Stimulated activated naive B cell treated with anti-CD40 and anti-IgM and Interleukin-4, amounts not matched to agents 10 μg/mL and 1 μg/mL and 100 μg/mL, for 72 hours (primary cell): Measurements from ENCODE around the gene FOXE3.
"Not testable (repeated sequence)": the region's sequence is repeated elsewhere in the genome, so short reads cannot be mapped to it uniquely, and the experiment has no call there.

Experiments
- ATAC-seq, 2 donors: fragments of 150-1000 bp; cut with Tn5 transposase; replicated peaks; 2 replicates each; pipeline ENCODE4 v1.10.0; 2021; ENCODE audit warnings: moderate library complexity in 1 of 2
- DNase-seq: peaks from one replicate; pipeline ENCODE4 v3.0.0; 2021
- H3K27ac Mint-ChIP-seq: one replicate; pipeline ENCODE4 v1.8.0; 2022; ENCODE audit warnings: mild to moderate bottlenecking, mixed read lengths
- H3K27me3 Mint-ChIP-seq, 2 donors: one replicate each; pipeline ENCODE4 v1.8.0; 2022; ENCODE audit warnings: mixed read lengths in 2 of 2
- H3K36me3 Mint-ChIP-seq, 2 donors: one replicate each; pipeline ENCODE4 v1.8.0; 2022; ENCODE audit warnings: mixed read lengths in 2 of 2, mild to moderate bottlenecking in 1 of 2
- H3K4me1 Mint-ChIP-seq, 2 donors: one replicate each; pipeline ENCODE4 v1.8.0; 2022; ENCODE audit warnings: mixed read lengths in 2 of 2, mild to moderate bottlenecking in 1 of 2
- H3K4me3 Mint-ChIP-seq, 2 donors: one replicate each; pipeline ENCODE4 v1.8.0; 2022; ENCODE audit warnings: mild to moderate bottlenecking in 2 of 2, mixed read lengths in 2 of 2, moderate library complexity in 1 of 2
- H3K9me3 Mint-ChIP-seq, 2 donors: one replicate each; pipeline ENCODE4 v1.8.0; 2022; ENCODE audit warnings: mixed read lengths in 2 of 2, mild to moderate bottlenecking in 1 of 2

Gene FOXE3

GRCh38 chr1:47443530-47444296, 27.6 kb downstream of the FOXE3 start:
- DNase-seq: no peak
- H3K4me1 Mint-ChIP-seq: peaks cover 20 to 24% of the 10 kb centered on the region in 2 donors
- peak overlapping the region; percentile 87 for H3K27ac Mint-ChIP-seq
- ATAC-seq: no peak
- peaks cover 3 to 8% of the 10 kb centered on the region in 2 donors for H3K36me3 Mint-ChIP-seq
- H3K9me3 Mint-ChIP-seq: peaks cover 0 to 1% of the 10 kb centered on the region in 2 donors
- peak overlapping the region; percentile 64 to 70 for H3K4me3 Mint-ChIP-seq
- peaks cover 10 to 47% of the 10 kb centered on the region in 2 donors for H3K27me3 Mint-ChIP-seq

GRCh38 chr1:47444297-47444561, 28.1 kb downstream of the FOXE3 start:
- Mint-ChIP-seq H3K27me3 (peaks cover 15 to 53% of the 10 kb centered on the region in 2 donors), H3K4me3 (peak overlapping the region; percentile 64 to 70), H3K36me3 (peaks cover 3 to 8% of the 10 kb centered on the region in 2 donors), H3K27ac (peak overlapping the region; percentile 87), H3K9me3 (peaks cover 0 to 1% of the 10 kb centered on the region in 2 donors), H3K4me1 (peaks cover 20 to 24% of the 10 kb centered on the region in 2 donors)
- no peak for DNase-seq
- no peak for ATAC-seq

- ATAC-seq: no peak
- peaks cover 21 to 58% of the 10 kb centered on the region in 2 donors for H3K27me3 Mint-ChIP-seq
- peaks cover 0 to 1% of the 10 kb centered on the region in 2 donors for H3K9me3 Mint-ChIP-seq
- peaks cover 3 to 8% of the 10 kb centered on the region in 2 donors for H3K36me3 Mint-ChIP-seq
- peaks cover 20 to 24% of the 10 kb centered on the region in 2 donors for H3K4me1 Mint-ChIP-seq
- H3K27ac Mint-ChIP-seq: peak overlapping the region; percentile 87
- no peak for DNase-seq
- peak overlapping the region; percentile 64 to 70 for H3K4me3 Mint-ChIP-seq
Observed at GRCh38 chr1:47444562-47445465, 28.7 kb downstream of the FOXE3 start.

- DNase-seq (no peak), ATAC-seq (no peak)
- peaks cover 0 to 1% of the 10 kb centered on the region in 2 donors for H3K9me3 Mint-ChIP-seq
- peak overlapping the region; percentile 75 for H3K27ac Mint-ChIP-seq
- H3K4me1 Mint-ChIP-seq: peaks cover 20 to 24% of the 10 kb centered on the region in 2 donors
- peak overlapping the region in 1 of 2 donors; percentile 27 for H3K4me3 Mint-ChIP-seq
- peaks cover 33 to 70% of the 10 kb centered on the region in 2 donors for H3K27me3 Mint-ChIP-seq
- H3K36me3 Mint-ChIP-seq: peaks cover 3 to 8% of the 10 kb centered on the region in 2 donors
Observed at GRCh38 chr1:47445823-47446550, 29.9 kb downstream of the FOXE3 start.

- no peak overlapping the region for H3K4me3 Mint-ChIP-seq
- peaks cover 3 to 8% of the 10 kb centered on the region in 2 donors for H3K36me3 Mint-ChIP-seq
- H3K27me3 Mint-ChIP-seq: peaks cover 57 to 91% of the 10 kb centered on the region in 2 donors
- ATAC-seq: no peak
- H3K9me3 Mint-ChIP-seq: peaks cover 0 to 1% of the 10 kb centered on the region in 2 donors
- peaks cover 20 to 23% of the 10 kb centered on the region in 2 donors for H3K4me1 Mint-ChIP-seq
- DNase-seq: no peak
- no peak overlapping the region for H3K27ac Mint-ChIP-seq
Observed at GRCh38 chr1:47448462-47449222, 32.6 kb downstream of the FOXE3 start.

GRCh38 chr1:47449822-47450552, 33.9 kb downstream of the FOXE3 start:
- H3K9me3 Mint-ChIP-seq: no peaks in the 10 kb centered on the region

GRCh38 chr1:47450606-47451005, 34.5 kb downstream of the FOXE3 start:
- no peak for DNase-seq
- H3K4me3 Mint-ChIP-seq: no peak overlapping the region
- no peak overlapping the region for H3K27ac Mint-ChIP-seq
- no peaks in the 10 kb centered on the region for H3K9me3 Mint-ChIP-seq
- peaks cover 6 to 8% of the 10 kb centered on the region in 2 donors for H3K4me1 Mint-ChIP-seq
- no peaks in the 10 kb centered on the region for H3K36me3 Mint-ChIP-seq
- H3K27me3 Mint-ChIP-seq: peaks cover 66 to 85% of the 10 kb centered on the region in 2 donors
- ATAC-seq: no peak

More at GRCh38 chr1:47449822-47450552, 33.9 kb downstream of the FOXE3 start:
- H3K27me3 Mint-ChIP-seq: peaks cover 60 to 86% of the 10 kb centered on the region in 2 donors
- H3K36me3 Mint-ChIP-seq: peaks cover 0 to 2% of the 10 kb centered on the region in 2 donors
- H3K4me3 Mint-ChIP-seq: no peak overlapping the region
- H3K27ac Mint-ChIP-seq: no peak overlapping the region
- ATAC-seq (peak in 1 of 2 donors; percentile 22), DNase-seq (no peak)
- peaks cover 10 to 11% of the 10 kb centered on the region in 2 donors for H3K4me1 Mint-ChIP-seq

GRCh38 chr1:47452426-47452825, 36.3 kb downstream of the FOXE3 start:
- no peak overlapping the region for H3K27ac Mint-ChIP-seq
- ATAC-seq: no peak
- H3K9me3 Mint-ChIP-seq: peaks cover 0 to 1% of the 10 kb centered on the region in 2 donors
- no peaks in the 10 kb centered on the region for H3K4me1 Mint-ChIP-seq
- H3K27me3 Mint-ChIP-seq: peaks cover 67 to 68% of the 10 kb centered on the region in 2 donors
- DNase-seq: no peak
- no peaks in the 10 kb centered on the region for H3K36me3 Mint-ChIP-seq
- H3K4me3 Mint-ChIP-seq: no peak overlapping the region

- H3K4me3 Mint-ChIP-seq, DNase-seq, H3K36me3 Mint-ChIP-seq, H3K9me3 Mint-ChIP-seq, ATAC-seq, H3K4me1 Mint-ChIP-seq, H3K27ac Mint-ChIP-seq: not testable (repeated sequence)
- H3K27me3 Mint-ChIP-seq: peaks cover 67 to 69% of the 10 kb centered on the region in 2 donors
Observed at GRCh38 chr1:47453910-47454309, 37.8 kb downstream of the FOXE3 start.

- no peak for ATAC-seq
- H3K27ac Mint-ChIP-seq: no peak overlapping the region
- no peaks in the 10 kb centered on the region for H3K4me1 Mint-ChIP-seq
- no peaks in the 10 kb centered on the region for H3K36me3 Mint-ChIP-seq
- peaks cover 0 to 1% of the 10 kb centered on the region in 2 donors for H3K9me3 Mint-ChIP-seq
- DNase-seq: no peak
- H3K27me3 Mint-ChIP-seq: peaks cover 53 to 60% of the 10 kb centered on the region in 2 donors
- H3K4me3 Mint-ChIP-seq: no peak overlapping the region
Observed at GRCh38 chr1:47456250-47456649, 40.2 kb downstream of the FOXE3 start.

GRCh38 chr1:47457547-47457946, 41.5 kb downstream of the FOXE3 start:
- H3K27ac Mint-ChIP-seq, H3K4me3 Mint-ChIP-seq, H3K9me3 Mint-ChIP-seq, H3K4me1 Mint-ChIP-seq, DNase-seq, H3K36me3 Mint-ChIP-seq, ATAC-seq: not testable (repeated sequence)
- H3K27me3 Mint-ChIP-seq: peaks cover 51 to 58% of the 10 kb centered on the region in 2 donors

GRCh38 chr1:47459253-47459788, 43.2 kb downstream of the FOXE3 start:
- Mint-ChIP-seq H3K9me3 (peaks cover 0 to 1% of the 10 kb centered on the region in 2 donors), H3K4me1 (no peaks in the 10 kb centered on the region), H3K27ac (no peak overlapping the region), H3K36me3 (no peaks in the 10 kb centered on the region), H3K4me3 (no peak overlapping the region), H3K27me3 (peaks cover 56 to 60% of the 10 kb centered on the region in 2 donors)
- ATAC-seq (no peak), DNase-seq (no peak)

GRCh38 chr1:47460040-47460439, 44.0 kb downstream of the FOXE3 start:
- no peak for DNase-seq
- Mint-ChIP-seq H3K4me3 (no peak overlapping the region), H3K36me3 (no peaks in the 10 kb centered on the region), H3K4me1 (no peaks in the 10 kb centered on the region), H3K27ac (no peak overlapping the region), H3K9me3 (peaks cover 0 to 1% of the 10 kb centered on the region in 2 donors), H3K27me3 (peaks cover 52 to 57% of the 10 kb centered on the region in 2 donors)
- ATAC-seq: no peak
